KBM-7 (cell line): ENCODE results near the gene GIMAP7.
"Not testable (repeated sequence)": the region's sequence is repeated elsewhere in the genome, so short reads cannot be mapped to it uniquely, and the experiment has no call there.

Experiments
- DNase-seq: peaks from one replicate; pipeline ENCODE4 v3.0.0-alpha.2; 2015
- in situ Hi-C: fragments of 300-500 bp; cut with MboI; formaldehyde crosslinking; loops from 2 replicates; pipeline ENCODE4 v1.14.3; 2020; ENCODE audit warnings: low sequenced_read_pairs, low pct_unique_long_range_greater_than_20kb, mixed read lengths

The GIMAP7 gene

DNA sequence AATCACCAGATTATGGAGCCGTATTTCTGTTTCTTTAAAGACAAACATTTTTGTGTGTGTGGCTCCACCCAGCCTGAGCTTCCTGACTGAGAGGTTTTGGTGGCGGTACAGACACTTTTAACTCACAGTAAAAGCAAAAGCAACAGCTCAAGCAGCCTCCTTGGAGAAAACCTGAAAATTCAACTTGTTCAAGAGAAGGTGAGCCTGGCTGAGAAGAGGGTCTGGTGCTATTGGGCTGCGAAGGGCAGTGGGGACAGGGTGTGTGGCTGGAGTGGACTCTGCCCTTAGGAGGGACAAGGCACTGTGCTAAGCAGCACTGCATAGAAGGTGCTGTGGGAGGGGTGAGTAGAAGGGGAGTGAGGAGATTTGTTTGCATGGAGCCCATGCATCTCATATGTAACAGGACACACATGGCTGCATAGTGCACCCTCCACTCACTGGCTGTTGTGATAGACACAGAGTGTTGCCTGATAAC, at the start of gene GIMAP7:
Gene GIMAP7 (plus strand): TSS at position 125 of the 475 bp plus-strand sequence. CDS start 5,103 bp downstream, outside the sequence.
- no peak for DNase-seq
- in situ Hi-C loops = no loop called here

DNA sequence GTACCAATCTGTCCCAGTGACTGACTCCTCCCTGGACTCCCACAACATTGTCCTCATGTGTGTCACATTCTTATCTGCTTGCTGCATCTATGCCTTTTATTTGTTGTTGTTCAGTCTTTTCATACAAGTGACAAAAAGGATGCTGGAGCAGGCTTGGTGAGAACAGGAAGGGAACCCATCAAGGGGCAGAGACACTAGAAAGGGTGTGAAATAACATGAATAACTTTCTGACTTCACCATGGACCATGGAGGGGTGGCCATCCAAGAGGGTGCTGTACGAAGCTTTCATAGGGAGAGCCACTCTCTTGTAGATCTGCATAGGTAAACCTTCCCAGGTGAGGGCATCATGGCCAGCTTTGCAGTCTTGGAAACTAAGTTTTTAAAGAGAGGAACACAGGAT, 49.7 kb upstream of the GIMAP7 start:
- in situ Hi-C loops = no loop called here
- no peak for DNase-seq

DNA sequence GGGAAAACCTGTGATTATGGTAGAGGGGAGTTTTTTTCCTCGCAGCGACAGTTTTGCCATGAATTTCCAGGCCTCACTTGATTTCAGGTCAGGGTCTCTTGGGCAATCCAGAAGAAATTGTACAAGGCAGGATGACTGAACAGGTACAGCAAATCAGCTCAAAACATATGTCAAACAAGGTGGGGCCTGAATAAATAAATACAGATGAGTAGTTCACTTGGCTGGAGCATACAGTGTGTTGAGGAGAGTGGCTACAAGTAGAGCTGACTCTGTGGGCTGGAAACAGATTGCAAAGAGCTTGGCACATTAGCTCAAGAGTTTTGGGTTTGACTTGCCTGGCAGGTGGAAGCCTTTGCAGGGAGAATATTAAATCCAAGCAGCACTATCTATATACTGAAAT, 49.3 kb upstream of the GIMAP7 start:
- DNase-seq = no peak

DNA sequence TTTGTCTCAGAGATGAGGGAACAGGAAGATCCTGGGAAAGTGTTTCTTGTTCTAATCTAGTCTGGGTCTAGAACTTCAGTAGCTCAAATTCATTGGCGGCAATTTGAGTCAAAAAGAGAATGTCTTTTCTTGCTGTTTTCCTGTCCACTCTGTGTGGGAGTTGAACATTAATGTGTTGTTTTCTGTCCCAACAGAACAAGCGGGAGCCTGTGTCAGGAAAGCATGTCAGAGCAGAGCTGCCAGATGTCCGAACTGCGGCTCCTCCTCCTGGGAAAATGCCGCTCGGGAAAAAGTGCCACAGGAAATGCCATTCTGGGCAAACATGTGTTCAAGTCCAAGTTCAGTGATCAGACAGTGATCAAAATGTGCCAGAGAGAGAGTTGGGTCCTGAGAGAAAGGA, 48.2 kb upstream of the GIMAP7 start:
- no peak for DNase-seq
- in situ Hi-C loops = no loop called here

More for the DNA sequence above, 49.3 kb upstream of the GIMAP7 start:
- in situ Hi-C loops = no loop called here

DNA sequence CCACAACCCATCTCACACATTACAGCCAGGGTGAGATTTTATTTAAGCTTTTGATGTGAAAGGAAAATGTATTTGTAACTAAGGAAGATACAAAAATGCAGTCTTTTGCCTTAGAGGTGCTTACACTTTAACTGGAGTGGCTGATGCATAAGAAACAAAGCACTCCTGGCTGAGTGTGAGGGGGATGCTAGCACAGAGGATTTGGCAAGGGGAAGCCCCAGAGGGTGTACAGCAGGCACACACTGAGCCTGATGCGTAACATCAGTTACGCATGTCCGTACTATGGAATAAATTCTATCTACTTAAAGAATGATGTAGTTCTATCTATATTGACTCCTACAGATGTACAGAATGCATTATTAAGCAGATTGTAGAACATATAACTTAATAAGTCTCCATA, 46.4 kb upstream of the GIMAP7 start:
- in situ Hi-C loops = no loop called here

DNA sequence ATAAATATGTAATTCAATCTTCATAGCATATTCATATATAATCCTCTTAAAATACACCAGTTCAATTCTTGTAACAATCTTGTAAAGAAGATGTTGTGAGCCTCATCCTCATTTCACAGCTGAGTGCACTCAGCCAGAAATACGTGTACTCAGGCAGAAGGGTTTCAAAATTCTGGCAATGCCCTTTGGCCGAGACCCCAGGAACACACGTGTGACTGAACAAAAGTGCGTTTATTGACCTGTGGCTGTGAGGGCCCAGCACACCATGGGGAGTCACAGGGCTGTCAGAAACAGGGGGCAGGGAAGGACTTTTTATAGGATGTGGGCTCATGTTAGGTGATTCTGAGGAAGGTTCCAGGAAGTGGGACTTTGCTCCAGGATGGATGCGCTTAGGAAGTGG, 42.8 kb upstream of the GIMAP7 start:
- in situ Hi-C loops = no loop called here
- DNase-seq = no peak

More for the DNA sequence above, 46.4 kb upstream of the GIMAP7 start:
- no peak for DNase-seq

DNA sequence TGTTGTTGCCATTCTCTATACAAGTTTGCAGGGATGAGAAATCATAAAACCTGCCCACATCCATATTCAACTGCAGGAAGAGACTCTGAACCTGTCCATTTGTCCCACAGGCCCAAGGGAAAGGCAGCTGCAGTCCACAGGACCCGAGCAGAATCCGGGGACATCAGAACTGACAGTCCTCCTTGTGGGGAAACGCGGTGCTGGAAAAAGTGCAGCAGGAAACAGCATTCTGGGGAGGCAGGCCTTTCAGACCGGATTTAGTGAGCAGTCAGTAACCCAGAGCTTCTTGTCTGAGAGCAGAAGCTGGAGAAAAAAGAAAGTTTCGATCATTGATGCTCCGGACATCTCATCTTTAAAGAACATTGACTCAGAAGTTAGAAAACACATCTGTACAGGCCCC, 40.8 kb upstream of the GIMAP7 start:
- in situ Hi-C loops = no loop called here
- no peak for DNase-seq

DNA sequence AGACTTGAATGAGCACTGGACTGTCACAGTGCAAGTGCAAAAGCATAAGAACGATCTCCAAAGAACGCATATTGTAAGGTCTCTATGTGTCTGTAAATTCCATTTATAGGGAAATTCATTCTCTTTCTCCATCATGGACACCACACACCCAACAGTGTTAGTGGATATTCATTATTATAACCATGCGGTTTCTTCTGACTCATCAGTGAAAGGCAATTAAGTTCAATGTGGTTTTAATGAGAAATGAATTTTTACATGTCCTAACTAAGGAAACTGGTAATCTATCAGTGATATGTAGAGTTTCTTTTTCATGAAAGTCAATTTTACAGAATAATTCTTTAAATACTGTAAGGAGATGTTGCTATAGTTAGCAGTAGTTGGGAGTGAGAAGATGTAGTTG, 38.4 kb upstream of the GIMAP7 start:
- in situ Hi-C loops = no loop called here
- DNase-seq = no peak

DNA sequence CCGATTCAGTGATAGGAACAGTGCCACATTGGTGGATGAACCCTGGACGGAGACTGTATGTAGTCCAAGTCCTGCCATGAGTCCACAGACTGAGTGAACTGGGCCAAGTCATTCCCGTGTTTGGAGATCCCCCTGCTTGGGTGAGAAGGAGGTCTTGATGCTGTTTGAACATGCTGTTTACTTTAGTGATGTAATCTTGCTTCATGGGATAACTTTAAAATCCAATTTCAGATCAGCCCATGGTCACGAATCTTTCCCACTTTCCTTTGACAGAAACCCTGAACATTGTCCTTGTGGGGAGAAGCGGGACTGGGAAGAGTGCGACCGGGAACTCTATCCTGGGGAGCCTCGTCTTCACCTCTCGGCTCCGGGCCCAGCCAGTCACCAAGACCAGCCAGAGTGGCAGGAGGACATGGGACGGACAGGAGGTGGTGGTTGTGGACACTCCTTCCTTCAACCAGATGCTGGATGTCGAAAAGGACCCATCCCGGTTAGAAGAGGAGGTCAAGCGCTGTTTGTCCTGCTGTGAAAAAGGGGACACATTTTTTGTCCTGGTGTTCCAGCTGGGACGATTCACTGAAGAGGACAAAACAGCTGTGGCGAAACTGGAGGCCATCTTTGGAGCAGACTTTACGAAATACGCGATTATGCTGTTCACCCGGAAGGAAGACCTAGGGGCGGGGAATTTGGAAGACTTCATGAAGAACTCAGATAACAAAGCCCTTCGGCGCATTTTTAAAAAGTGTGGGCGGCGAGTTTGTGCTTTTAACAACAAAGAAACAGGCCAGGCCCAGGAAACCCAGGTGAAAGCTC, 37.6 kb upstream of the GIMAP7 start:
- in situ Hi-C loops = no loop called here
- DNase-seq = no peak

DNA sequence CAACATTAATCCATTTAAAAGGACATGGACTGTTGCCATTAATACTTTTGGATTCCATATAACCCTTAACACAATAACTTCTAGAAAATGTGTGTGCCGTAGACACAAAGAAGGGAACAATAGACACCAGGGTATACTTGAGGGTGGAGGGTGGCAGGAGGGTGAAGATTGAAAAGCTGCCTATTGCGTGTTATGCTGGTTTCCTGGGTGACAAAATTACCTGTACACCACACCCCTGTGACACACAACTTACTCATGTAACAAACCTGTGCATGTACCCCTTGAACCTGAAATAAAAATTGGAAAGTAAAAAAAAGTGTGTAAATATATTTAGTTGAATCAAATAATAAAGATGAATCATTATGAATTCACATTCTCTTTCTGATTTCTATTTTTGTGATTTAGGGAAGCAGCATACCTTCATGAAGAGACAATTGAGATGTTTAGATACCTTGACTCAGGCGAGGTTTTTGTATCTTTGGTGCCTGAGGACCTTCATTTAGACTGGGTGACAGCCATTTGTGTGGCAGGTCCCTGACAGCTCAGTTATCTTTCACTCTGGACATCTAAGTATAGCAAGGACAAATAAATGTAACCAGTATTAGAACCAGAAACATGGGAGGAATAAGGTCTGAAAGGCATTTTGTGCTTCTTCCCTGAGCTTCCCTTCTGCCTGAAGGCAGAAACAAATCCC, 35.5 kb upstream of the GIMAP7 start:
- no peak for DNase-seq
- in situ Hi-C loops = no loop called here

DNA sequence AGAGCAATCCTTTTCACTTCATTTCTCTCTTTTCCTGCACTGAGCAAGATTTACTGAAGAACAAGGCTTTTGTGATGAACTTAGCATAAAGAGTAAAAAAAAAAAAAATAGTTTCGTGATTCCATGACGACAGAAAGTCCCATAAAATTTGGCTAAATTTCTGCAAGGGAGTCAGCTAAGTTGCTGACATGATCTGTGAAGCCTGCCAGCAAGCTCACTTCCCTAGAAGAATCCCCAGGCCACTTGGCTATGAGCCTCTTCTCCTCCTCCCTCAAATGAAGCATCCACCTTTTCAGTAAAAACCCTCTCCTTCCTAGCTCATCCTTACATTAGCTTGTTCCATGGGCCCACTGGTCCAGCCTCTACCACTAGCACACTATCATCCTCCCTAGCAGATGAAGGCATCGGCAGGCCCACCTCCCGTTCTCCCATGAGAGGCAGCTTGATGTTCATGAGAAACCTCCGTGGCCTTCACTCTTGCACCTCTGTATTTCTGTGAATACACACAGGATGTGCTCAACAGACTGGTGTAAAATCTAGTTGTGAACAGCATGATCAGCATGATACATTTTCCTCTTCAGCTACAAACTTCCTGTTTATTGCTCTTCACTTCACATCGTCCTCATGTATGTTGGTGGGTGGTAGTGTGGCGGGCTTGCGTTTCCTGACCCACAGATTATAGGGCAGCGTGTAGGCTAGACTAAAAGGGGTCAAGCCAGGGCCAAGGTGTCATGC, 33.3 kb upstream of the GIMAP7 start:
- no peak for DNase-seq
- in situ Hi-C loops = no loop called here

DNA sequence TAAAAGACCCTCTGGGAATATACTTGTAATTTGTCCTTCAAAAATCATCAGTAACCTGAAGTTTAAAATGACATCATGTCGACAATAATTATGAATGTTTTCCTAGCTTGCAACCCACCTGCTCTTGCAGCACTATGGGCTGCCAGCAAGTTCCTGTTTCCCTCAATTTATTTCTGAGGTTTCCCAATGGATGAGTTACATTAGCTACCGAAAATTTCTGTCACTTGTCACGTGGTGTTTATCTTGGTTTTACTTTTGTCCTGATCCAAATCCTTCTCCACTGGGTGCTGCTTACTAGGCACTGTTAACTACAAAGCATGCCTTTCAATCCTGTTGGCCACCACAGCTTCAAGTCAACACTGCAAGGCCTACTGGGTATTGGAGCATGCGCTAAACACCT, 32.8 kb upstream of the GIMAP7 start:
- DNase-seq = no peak
- in situ Hi-C loops = no loop called here

DNA sequence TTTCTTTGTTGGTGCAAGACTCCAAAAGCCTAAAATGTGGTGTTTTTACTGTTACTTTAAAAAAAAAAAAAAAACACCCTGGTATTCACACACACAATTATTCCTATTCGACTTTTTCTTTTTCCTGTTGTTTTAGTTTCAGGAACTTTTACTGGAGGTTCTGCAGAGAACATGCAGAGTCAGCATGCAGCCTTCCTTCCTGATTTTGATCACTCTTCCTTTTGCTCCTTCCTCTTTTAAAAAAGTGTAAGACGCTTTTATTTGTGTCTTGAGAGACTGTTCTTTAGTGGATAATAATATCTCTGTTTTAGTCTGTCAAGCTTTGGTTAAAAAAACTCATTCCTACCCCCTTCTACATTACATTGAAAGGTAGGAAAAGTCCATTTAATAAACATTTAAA, 31.2 kb upstream of the GIMAP7 start:
- in situ Hi-C loops = not testable (repeated sequence)
- DNase-seq = peak; percentile 67

DNA sequence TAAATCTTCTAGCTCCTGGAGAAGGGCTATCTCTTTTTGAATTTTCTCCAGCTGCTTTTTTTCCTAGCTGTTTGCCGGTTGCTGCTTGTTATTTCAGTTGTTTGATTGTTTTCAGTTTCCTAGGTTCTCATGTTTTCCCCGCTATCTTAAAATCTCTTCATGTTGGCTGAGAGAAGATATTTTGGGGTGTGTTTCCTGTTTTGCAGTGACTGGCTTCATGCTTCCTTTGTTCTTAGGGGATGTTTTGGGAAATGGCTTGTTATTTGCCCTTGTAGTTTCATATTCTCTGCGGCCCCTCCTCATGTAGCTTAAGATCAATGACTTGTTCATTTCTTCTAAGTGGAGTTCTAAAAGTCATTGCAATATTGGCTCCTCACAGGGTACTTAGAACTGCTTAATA, 30.6 kb upstream of the GIMAP7 start:
- peak; percentile 14 for DNase-seq
- in situ Hi-C loops = not testable (repeated sequence)

DNA sequence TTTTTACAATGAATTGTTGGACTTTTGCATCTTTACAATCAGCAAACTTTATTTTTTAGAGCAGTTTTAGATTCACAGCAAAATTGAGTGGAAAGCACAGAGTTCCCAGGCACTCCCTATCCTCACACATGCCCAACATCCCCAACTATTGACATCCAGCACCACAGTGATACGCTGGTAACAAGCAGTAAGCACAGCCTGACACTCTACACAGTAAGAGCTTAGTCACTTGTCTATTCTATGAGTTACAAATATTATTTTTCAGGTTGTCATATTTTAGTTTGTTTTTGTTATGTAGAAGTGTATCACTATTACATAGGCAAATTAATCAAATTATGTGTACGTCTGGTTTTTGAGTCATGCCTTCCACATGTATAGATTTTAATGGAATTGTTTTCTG, 27.0 kb upstream of the GIMAP7 start:
- in situ Hi-C loops = no loop called here
- DNase-seq = no peak

DNA sequence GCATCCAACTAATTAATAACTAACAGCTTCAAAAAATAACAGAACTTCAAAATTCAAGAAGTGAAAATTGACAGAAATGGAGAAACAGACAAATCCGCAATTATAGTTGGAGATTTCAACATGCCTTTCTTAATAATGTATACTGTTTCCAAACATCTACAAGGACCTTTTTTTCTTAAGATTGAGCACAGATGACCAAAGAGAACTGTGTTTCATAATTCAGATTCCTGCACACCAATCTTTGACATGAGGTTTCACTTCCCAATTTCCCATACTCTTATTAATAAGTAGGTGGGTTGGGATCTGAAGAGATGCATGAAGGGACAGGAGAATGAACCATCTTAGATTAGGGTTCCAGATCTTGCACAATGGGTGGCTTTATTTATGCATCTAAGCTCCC, 24.9 kb upstream of the GIMAP7 start:
- DNase-seq = no peak
- in situ Hi-C loops = no loop called here

DNA sequence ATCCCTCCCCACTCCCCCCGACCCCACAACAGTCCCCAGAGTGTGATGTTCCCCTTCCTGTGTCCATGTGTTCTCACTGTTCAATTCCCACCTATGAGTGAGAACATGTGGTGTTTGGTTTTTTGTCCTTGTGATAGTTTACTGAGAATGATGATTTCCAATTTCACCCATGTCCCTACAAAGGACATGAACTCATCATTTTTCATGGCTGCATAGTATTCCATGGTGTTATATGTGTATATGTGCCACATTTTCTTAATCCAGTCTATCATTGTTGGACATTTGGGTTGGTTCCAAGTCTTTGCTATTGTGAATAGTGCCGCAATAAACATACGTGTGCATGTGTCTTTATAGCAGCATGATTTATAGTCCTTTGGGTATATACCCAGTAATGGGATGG, 21.2 kb upstream of the GIMAP7 start:
- in situ Hi-C loops, DNase-seq: not testable (repeated sequence)

DNA sequence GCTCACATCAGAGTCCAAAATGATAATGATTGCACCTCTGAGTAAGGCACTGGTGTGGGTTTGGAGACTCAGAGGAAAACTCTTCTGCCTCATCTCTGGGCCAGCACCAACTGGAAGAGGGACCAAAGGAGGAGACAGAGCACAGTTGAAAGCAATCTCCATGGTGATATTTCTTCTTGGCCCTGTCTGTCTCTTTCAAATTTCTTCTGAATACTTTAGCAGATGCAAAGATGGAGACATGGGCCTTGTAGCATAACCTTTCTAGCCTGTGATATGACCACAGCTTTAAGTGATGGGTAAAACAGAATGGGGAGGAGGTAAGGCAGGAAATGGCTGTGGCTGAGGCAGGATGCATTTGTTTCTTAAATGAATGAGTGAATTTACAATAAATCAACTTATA, 12.2 kb upstream of the GIMAP7 start:
- in situ Hi-C loops = no loop called here
- DNase-seq = peak; percentile 28

DNA sequence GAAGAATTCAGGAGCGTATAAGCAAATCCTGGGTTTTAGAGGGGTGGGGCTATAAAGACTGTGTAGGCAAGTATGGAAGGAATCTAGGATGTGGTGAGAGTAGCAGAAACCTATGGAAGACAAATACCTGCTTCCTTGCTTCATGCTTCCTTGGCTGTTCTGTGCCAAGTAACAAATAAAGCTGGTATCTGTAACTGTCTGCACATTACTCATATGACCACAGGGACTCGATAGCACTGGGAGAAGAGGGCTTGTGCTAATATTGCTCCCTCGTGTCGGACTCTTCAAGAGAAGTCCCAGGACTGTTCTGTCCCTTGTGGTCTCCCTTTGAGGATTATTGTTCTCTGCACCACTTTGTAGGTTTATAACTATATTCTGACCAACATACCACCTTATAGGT, 11.5 kb upstream of the GIMAP7 start:
- in situ Hi-C loops = no loop called here
- no peak for DNase-seq

DNA sequence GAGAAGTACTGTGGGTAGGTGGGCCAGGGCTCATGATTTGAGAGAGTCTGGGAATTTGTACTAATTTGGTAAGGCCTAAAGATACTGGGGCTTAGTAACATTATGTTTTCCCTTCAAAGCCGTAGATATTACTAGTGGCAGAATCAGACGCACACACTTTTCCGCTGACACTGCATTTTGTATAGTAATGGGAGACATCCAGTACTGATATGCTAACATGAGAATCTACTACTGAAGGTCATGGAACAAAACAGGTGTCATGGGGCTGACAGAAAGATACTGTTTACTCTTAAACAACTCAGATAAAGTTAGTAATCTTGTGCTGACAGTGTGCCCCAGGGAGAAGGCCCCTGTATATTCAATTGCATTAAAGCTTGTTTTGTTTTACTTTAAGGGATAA, 11.1 kb upstream of the GIMAP7 start:
- in situ Hi-C loops = no loop called here
- DNase-seq = no peak
